NCI-H774 (cell line): Measurements from ENCODE around the gene PPP1R15B.

ENCODE experiments used
- DNase-seq: peaks from one replicate; lab custom pipeline; 2025; lab: John Stamatoyannopoulos, UW

PPP1R15B gene

DNA sequence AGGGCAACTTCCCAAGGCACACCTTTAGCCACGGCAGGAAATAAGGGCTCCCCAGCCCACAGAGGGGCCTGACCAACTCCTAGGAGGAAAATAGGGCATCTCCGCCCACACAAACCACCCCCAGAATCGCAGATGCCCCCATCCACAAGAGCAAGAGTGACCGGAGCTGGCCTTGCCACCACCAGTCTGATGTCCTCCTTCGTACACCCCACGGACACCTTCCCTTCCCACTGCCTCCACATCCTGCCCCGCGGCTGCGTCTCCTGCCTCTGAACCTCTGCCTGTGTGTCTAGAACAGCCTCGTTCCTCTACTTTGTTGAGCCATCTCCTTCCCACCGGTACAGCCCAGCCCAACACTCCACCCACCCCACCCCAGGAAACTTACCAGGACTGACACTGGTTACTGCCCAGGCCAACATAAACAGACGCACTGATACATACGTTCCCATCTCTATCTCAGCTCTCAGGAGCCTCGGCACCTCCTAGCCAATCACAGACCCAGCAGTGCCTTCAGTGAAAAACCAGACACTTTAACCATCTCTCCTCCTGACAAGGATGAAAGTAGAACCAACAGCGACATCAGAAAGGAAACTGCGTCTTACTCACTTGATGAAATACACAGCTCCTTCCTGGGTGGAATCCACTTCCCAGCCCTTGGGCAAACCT lies 44.3 kb downstream of the PPP1R15B start:
- DNase-seq: no peak

DNA sequence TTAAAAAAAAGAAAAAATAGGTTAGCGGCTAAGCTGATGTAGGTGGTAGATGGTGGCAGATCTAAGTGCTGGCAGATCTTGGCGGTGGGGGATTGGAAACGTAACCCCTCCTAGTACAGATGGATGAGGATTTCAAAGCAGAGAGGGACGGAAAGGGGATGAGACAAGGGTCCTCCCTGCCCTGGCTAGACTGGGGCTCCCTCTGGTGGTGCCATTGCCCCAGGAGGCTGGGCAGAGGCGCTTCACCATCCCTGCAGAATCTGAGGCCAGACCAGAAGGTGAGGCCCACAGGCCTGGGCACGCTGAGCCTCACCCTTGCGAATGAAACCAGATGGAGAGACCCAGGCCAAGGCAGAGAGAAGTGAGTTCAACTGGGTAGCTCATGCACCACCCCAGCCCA lies 44.9 kb downstream of the PPP1R15B start:
- no peak for DNase-seq

DNA sequence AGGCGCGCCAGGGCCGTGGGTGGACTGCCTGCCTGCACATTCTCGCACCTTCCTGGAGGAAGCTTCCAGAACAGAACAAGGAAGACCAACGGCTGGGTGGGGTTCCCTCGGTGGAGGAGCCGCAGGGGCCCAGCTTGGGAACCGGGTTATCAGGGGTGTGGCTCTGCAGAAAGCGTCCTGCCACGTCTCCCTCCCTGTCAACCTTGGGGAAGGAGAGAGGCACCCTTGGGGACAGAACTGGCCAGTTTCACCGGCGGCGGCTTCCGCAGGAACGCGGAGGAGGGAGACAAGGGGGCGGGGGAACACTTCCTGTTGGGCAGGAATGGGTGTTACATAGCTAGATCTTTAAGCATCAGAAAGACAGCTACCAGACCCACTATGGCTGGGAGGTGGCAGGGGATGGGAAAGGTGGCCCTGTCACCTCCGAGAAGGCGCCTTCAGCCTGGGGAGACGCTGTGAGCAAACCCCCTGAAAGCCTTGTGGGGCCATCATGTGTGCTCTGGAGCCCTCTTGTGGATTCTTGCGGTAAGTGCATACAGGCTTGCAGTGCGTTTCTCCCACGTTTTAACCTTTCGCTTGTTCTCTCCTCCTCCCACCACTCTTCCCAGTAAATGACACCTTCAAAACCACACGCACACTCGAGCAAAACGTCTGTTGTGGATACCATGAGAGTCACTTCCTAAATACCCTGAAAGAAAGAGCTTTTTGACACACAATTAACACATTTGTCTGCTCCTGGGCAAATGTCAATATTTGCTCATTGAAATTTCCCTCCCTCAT lies 48.1 kb downstream of the PPP1R15B start:
- DNase-seq: peak; percentile 74

DNA sequence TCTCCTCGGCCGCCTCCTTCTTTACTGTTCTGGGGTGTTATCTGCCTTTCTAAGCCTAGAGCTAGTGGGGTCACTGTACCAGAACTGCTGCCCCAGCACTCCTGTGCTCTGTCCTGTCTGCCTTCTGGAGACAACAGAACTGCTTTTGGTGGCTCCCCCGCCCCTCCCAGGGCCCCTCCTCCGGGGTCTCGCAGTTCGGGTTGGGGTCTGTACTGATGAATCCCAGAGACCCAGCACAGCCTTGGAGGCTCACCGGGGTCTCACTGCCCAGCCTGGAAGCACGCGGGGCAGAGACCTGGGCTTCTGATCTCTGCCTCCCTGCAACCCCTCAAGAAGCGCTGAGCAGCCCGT lies 48.7 kb downstream of the PPP1R15B start:
- DNase-seq: no peak

DNA sequence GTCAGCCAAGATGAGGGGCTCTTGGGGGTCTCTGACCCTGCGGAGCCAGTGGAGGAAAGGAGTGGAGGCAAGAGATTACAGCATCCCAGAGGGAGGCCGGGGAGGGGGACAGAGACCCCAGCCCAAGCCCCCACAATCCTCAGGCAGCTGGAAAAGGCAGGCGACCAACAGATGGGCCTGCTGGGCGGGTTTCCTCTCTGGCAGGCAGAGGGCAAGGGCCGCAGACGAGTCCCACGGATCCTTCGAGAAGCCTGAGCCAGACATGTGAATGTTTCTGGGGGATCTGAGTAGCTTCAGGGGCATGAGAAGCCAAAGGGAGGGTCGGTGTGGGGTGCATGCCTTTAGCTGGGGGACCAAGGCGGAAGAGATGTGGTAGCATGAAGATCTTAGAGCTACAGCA lies 49.8 kb downstream of the PPP1R15B start:
- no peak for DNase-seq

DNA sequence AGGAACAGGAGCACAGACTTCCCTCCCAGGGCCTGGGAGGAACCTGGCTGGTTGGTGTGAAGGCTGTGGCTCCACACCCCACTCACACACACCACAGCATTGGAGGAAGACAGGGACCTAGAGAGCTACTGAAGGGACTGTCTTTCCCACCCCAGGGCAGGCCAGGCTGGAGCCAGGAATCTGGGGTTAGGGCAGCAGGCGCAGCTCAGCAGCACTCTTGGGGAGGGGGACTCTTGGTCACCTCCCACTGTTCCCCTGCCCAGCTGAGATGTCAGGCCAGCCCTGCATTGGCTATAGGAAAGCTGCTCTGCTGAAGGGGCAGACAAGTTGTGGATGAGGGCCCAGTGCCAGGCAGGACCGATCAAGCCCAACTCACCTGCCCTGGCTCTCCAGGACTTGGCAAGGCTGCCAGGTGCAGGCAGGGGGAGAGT lies 50.3 kb downstream of the PPP1R15B start:
- DNase-seq: no peak

DNA sequence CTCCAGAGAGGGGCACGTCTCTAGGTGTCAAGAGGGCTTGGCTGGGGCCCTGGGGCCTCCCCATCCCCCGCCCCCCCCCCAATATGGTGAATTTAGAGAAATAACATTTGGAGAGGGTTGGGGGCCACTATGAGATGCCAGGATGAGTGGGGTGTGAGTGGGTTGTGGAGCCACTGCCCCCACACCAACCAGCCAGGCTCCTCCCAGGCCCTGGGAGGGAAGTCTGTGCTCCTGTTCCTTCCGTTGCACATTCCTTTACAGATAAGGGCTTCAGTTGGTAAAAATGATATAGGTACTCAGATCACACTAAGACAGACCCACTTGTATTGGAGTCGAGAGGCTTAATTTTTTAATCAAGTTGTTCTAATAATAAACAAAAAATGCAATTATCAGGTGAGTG lies 51.3 kb downstream of the PPP1R15B start:
- DNase-seq: no peak

DNA sequence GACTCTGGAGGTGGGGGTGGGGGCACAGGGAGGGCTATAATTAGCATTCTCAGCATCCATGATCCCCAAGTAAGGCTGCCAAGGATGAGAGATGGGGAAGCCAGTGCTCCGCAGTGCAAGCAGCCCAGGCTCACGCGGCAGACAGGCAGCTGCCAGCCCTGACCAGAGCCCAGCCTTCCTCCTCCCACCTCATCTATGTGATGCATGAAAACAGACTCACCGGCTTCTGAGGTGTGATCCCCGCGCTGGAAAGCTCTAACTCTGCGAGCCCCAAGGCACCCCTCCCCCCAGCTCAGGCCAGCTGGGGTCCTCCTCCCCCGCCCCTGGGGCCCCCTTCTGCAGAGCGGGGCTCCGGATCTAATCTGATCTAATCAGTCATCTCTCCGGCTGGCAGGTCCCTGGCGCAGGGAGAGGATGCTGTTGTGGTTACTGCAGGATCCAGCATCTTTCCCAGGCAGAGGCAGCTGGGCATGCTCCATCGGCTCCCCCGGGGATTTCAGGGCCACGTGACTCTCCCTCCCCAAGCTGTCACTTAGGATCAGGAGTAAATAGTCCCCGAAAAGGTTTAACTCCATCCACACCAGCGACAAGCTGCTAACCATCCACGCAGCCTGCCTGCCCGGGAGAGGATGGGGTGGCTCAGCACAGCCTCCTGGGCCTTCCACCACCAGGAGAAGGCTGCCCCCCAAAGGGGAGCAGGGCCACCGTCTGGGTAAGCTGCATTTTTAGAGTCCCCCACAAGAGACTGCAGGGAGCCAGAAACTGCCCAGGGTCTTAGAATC lies 52.0 kb downstream of the PPP1R15B start, which contains the start of gene PLEKHA6:
Gene PLEKHA6 (minus strand): TSS at position 456 of the 782 bp plus-strand sequence. CDS start 86,202 bp downstream, outside the sequence.
- no peak for DNase-seq

DNA sequence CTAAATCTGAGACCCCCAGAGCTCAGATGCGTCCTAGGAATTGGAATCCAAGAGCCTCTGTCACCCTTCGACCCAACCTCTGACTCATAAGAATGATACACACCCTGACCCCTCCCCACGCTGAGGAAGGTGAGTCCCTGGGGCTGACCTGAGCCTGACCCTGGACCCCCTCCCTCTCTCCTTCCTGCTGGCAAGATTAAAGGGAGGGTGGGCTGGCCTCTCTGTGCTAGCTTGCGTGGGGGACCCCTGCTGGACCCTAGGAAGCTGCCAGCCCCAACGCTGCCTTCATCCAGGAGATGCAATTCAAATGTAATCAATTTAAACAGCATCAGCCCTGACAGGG lies 52.5 kb downstream of the PPP1R15B start:
- no peak for DNase-seq

DNA sequence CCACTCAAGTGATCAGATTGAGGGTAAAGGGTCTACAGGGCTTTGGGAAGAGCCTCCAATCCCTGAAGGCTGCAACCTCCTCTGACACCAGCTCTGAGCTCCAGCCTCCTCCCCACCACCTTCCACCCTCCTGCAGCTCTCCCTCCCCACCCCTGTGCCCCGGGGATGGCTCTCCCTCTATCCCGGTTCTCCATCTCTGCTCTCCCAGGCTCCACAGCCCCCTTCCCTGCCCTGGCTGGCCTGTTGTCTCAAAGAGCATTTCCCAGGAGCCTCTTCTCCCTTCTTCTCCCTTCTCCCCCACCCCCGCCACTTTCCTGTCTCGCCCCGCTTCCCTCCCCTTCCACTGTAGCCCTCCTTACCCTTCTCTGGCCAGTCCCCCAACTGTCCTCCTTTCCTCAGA lies 53.0 kb downstream of the PPP1R15B start:
- no peak for DNase-seq

DNA sequence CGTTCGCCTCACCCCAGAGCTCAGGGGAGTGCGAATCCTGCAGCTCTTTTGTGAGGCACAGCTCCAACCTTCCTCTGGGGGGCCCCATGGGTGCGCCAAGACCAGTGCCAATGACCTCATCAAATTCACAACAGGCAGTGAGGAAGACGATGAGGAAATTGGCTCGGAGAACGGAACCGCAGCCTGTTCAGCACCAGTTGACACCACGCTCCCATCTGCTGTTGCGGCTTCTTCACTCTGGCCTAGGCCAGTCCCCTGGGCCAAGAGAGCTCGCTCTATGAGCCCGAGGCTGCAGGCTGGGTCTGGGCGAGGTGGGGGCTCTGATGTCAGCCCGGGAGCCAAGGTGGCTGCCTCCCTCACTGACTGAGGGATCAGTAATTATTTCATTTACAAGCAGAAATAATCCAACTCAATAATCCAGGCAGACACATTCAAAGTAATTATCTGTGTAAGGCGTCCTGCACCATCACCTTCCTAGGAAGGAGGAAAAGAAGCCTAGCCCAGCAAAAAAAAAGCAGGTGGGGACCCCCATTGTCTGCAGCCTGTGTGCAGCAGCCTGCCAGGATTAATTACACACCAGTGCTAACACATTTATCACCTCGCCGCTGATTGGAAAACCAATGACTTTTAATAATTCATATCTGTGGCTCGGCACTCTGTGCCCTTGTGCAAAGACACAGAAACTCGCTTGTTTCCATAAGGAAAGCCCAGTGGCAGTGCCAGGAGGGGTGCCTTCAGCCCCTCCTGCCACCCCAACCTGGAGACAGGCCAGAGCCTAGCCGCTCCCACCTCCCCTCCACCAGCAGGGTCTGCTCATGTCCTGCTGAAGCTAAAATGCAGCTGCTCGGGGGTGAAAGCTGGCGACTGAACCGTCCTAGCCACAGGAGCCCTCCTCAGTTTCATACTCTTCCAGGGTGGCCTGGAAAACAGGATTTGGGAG lies 53.8 kb downstream of the PPP1R15B start:
- DNase-seq: no peak

DNA sequence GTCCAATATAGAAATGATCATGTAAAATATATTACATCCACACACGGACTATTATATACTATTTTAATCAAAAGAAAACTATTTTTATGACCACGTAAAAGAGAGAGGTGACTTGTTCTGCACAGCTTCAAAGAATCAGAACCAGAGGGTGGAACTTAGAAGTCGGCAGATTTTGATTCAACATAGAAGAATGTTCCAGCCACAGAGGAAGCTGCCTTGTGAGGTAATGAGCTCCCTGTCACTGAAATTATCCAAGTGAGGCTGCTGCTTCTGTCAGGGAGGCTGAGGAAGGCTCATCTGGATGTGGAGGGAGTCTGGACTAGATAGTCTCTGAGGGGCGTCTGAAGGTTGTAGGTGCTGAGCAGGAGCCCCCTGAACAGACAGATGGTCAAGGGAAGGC lies 54.6 kb downstream of the PPP1R15B start:
- DNase-seq: no peak

DNA sequence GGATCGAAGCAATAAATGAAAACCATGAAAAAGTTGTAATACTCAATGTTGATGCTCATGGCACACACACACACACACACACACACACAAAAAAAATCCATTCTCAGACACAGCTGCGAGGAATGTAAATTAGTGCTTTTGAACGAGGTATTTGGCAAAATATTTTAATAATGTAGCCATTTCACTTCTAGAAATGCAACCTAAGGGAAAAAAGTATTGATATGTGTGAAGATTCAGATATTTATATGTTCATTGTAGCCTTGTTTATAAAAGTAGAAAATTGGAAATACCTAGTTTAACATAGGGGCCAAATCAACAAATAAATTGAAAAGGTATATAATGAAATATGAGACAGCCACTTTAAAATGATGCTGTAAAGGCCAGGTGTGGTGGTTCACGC lies 55.7 kb downstream of the PPP1R15B start:
- DNase-seq: no peak

DNA sequence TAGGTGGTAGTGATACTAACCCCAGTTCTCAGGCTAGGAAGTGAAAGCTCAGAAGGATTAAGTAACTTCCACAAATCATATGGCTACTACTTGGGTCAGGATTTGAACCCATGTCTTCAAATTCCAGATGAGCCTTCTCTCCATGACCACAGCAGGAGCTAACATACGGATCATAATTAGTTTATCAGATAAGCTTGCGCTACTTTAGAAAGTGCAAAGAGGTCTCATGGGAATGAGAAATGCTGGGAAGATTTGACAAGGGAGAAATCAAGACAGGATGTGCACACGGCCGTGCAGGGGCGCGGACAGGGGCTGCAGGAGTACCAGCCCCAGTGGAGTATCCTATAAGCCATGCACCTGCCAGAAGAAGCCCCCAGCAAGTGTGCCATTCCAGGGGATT lies 57.0 kb downstream of the PPP1R15B start:
- no peak for DNase-seq
